ENCODE measurements around the gene DPYSL4. TPM values are rescaled to one million over a fixed set of nuclear protein-coding genes. Genes with fewer than 3 reads are reported as not detected.

The DPYSL4 gene
- total RNA-seq, 1 experiment from 2014 or later = 22.3 TPM

- Histone ChIP-seq H3K27me3 (no peaks in the 10 kb centered on the region; the same call in 1 of the 2 replicates), H3K36me3 (no peaks in the 10 kb centered on the region), H3K4me3 (no peak overlapping the region), H3K9me3 (no peaks in the 10 kb centered on the region)
- DNase-seq = no peak
These were observed 17.6 kb upstream of the DPYSL4 start for GRCh38 chr10:132169031-132169765.

DNA sequence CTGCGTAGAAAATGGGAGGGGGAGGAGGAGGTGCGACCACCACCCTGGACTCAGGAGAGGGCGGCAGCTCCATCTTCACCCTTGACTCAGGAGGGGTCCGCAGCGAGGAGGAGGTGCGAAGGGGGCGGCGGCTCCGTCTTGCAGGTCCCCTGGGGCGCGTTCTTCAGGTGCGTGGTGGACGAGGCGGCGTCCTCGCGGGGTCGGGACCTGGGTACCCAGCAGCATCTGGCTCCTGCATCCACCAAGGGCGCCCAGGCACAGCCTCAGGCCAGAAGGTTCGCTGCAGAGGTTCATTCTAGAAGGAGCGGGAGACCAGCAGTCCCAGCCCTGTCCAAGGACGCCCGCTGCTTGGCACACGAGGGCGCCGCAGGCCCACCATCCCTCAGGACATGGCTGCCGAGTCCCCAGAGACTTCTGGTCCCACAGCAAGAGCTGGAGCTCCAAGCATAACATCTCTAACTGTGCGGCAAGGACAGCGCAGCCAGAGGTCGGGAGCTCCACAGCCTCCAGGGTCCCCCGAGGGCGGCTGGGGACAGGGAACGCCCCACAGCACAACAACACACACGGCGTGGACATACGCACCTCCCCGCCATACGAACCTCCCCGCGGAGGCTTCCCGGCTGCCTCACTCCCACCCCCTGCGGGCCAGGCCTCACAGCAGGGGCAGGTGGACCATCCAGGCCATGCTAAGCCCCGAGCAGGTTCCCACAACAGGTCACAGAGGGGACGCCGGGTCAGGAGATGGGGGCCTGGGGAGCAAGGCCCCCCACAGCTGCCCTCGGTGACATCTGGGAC, 16.8 kb upstream of the DPYSL4 start:
- H3K36me3 ChIP-seq = no peaks in the 10 kb centered on the region
- DNase-seq = no peak
- no peak overlapping the region for H3K4me3 ChIP-seq
- 0 out of 2 replicates have a peak, but pooled peaks cover under 1% of the 10 kb centered on the region for H3K9me3 ChIP-seq
- H3K27me3 ChIP-seq = peaks cover 2% of the 10 kb centered on the region; the same call in 1 of the 2 replicates

DNA sequence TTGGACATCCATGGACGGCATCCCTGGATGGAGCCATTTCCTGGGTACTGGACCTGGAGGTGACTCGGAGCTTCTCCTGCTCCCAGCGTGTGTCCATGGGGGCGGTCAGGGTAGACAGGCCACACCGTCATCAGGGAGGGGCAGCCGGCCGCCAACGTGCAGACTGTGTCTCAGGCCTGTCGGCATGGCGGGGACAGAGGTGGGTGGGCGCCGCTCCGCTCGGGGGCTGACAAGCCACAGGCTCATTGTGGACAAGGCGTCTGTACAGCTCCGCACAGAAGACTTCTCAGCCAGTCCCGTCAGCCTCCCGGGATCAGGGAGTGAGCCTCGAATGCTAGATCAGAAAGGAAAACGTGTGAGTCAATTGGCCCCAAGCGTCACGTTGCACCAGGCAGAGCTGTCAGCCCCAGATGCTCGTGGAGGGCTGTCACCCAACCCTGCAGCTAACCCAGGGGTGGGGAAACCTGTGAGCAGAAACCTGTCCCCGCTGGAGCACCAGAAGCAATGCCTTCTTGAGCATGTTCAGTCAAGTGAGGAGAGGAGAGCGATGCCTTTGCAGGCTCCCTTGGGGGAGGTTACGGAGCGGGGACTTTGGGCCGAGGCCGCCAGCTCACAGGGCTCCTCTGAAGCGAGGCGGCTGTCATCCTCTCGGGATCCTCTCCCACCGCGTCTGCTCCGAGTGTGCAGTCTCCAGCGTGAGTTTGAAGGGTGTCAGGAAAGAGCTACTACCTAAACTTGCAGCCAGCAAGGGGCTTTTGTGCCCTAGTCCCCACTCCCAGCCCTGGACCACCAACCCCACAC, 16.0 kb upstream of the DPYSL4 start:
- DNase-seq = no peak
- Histone ChIP-seq H3K4me3 (no peak overlapping the region), H3K9me3 (0 out of 2 replicates have a peak, but pooled peaks cover 3% of the 10 kb centered on the region)

GRCh38 chr10:132172091-132173066, 14.4 kb upstream of the DPYSL4 start:
- Histone ChIP-seq H3K36me3 (no peaks in the 10 kb centered on the region), H3K4me3 (no peak overlapping the region), H3K27me3 (peaks cover 13% of the 10 kb centered on the region), H3K9me3 (0 out of 2 replicates have a peak, but pooled peaks cover 3% of the 10 kb centered on the region)
- DNase-seq = no peak

More for the DNA sequence above, 16.0 kb upstream of the DPYSL4 start:
- peaks cover 2% of the 10 kb centered on the region; the same call in 1 of the 2 replicates for H3K27me3 ChIP-seq
- no peaks in the 10 kb centered on the region for H3K36me3 ChIP-seq

- no peak for DNase-seq
- H3K9me3 ChIP-seq = 0 out of 2 replicates have a peak, but pooled peaks cover 3% of the 10 kb centered on the region
These were observed 13.6 kb upstream of the DPYSL4 start for GRCh38 chr10:132173185-132173584.

GRCh38 chr10:132174237-132174636, 12.5 kb upstream of the DPYSL4 start:
- Histone ChIP-seq H3K9me3 (0 out of 2 replicates have a peak, but pooled peaks cover 3% of the 10 kb centered on the region), H3K27me3 (peaks cover 13% of the 10 kb centered on the region), H3K36me3 (no peaks in the 10 kb centered on the region), H3K4me3 (no peak overlapping the region)
- DNase-seq = no peak

More at GRCh38 chr10:132173185-132173584, 13.6 kb upstream of the DPYSL4 start:
- peaks cover 13% of the 10 kb centered on the region for H3K27me3 ChIP-seq
- H3K4me3 ChIP-seq = no peak overlapping the region
- H3K36me3 ChIP-seq = no peaks in the 10 kb centered on the region

DNA sequence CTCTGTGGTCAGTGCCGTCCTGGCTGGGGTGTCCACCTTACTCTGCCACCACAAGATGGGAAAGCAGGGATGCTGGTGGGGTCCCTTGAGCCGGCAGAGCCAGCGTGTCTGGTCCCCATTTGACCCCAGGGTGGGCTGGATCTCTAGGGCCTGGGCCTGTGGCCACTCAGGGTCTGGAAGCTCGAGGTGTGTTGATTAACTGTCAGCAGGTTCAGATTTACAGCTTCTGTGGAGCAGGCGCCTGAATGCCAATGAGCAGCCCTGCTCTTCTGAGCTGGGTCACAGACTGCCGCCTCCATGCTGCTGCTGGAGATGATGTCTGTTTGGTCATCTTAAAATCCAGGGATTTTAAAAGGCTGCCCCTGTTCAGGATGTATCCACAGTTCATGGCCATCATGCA, 11.3 kb upstream of the DPYSL4 start:
- H3K4me3 ChIP-seq = no peak overlapping the region
- H3K9me3 ChIP-seq = 0 out of 2 replicates have a peak, but pooled peaks cover 3% of the 10 kb centered on the region
- peaks cover 13% of the 10 kb centered on the region for H3K27me3 ChIP-seq
- no peak for DNase-seq
- no peaks in the 10 kb centered on the region for H3K36me3 ChIP-seq

DNA sequence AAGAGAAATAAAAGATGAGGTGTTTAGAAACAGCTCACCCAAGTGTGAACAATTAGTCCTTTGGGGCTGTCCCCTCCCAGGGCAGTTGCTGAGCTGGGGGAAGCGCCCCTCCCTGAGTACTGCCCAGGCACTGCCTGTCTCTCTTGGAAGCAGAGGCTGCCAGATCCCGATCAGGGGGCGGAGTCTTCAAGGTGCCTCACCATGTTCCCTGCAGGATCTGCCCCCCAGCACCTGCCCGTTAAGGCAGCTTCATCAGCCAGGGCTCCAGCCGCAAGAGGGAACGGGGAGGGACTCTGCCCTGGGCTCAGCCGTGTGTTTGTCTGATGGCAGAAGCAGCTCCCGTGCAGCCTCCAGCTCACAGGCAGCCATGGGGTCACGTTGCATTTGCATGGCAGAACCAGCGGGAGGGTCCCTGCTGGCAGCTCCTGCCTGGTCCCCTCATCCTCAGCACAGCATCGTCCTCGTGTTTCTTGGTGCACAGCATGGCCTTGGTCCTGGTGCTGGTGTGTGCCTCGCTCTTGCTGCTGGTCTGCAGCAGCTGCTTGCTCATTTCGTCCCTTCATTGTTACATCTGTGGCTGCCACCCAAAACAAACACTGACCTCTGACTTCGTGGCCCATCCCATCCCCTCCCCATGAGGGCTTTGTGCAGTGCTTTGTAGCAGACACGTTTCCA, 10.7 kb upstream of the DPYSL4 start:
- Histone ChIP-seq H3K9me3 (0 out of 2 replicates have a peak, but pooled peaks cover 3% of the 10 kb centered on the region), H3K4me3 (no peak overlapping the region), H3K27me3 (peaks cover 13% of the 10 kb centered on the region), H3K36me3 (no peaks in the 10 kb centered on the region)
- no peak for DNase-seq

DNA sequence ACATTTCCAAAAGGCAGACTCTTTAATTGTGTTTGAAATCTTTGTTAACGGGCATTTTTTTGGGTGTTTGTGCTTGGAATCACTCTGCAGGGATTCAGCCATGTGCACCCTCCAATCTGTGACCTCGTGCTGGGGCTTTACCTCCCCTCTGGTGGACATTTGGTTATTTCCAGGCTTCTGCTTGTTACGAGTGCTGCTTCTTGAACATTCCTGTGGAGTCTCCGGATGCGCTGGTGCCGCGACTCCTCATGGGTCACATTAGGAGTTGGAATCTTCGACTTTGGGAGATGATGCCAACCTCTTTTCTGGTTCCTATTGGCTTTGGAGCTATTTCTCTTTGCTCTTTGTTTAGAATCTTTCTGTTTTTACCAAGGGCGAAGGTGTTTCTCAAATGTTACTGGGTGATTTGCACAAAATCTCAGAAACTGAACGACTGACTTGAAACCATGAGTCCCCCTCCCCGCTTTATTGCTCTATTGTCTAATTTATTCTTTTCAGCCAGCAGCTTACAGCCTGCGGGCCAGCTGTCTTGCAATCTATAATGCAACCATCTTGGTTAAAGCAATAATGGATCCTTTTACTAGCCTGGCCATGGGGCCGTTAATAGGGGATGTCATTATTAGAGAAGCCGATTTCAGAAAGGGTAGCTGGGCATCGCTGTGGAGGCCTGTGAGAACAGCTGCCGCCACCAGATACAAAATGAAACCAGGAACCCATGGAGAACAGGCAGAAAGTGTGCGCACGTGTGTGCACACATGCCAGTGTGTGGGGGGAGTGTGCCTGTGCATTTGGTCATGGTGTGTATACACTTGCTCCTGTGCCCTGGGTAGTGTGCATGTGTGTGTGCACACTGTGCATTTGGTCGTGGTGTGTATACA, 9.9 kb upstream of the DPYSL4 start:
- Histone ChIP-seq H3K27me3 (peaks cover 13% of the 10 kb centered on the region), H3K36me3 (no peaks in the 10 kb centered on the region), H3K9me3 (0 out of 2 replicates have a peak, but pooled peaks cover 3% of the 10 kb centered on the region), H3K4me3 (no peak overlapping the region)
- no peak for DNase-seq

- H3K4me3 ChIP-seq = no peak overlapping the region
- H3K36me3 ChIP-seq = no peaks in the 10 kb centered on the region
- no peak for DNase-seq
- H3K9me3 ChIP-seq = 0 out of 2 replicates have a peak, but pooled peaks cover 3% of the 10 kb centered on the region
- H3K27me3 ChIP-seq = peaks cover 13% of the 10 kb centered on the region
These were observed 8.7 kb upstream of the DPYSL4 start for GRCh38 chr10:132178046-132178445.

DNA sequence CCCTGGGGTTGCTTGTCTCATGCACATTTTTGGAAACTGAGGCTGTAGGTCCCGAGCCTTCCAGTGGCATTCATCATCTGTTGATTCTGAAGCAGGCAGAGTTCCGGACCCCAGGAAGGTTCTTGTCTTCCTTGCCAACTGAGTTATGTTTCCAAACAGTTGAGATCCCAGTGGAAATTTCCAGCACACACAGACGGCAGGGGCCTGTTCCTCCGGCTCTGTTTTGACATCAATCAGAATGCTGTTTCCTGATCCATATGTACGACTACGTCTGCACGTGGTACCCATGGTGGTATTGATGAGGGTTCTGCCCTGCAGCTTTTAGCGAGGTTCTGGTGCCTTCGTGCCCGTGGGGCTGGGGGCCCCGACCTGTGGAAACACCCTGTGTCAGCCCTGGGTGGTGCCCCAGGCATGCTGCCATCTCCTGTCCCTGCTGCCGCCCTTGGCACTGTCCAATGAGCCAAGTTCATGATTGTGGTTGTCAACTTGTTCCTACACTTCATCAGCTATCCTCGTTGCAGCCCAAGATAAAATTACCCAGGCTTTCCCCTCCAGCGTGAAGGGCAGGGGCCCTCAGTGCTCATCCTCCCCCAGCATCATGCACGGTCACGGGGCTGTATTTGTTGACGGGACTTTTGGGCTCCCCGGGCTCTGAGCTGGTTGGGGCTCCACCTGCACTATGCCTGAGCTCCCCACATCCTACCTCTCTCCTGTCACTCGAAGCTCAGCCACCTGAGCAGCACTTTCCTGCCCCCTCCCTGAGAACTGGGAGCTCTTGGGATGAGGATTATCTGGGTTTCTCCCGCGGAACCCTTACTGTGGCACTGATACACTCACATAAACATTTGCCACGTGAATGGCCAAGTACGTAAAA, 7.8 kb upstream of the DPYSL4 start:
- no peaks in the 10 kb centered on the region for H3K36me3 ChIP-seq

DNA sequence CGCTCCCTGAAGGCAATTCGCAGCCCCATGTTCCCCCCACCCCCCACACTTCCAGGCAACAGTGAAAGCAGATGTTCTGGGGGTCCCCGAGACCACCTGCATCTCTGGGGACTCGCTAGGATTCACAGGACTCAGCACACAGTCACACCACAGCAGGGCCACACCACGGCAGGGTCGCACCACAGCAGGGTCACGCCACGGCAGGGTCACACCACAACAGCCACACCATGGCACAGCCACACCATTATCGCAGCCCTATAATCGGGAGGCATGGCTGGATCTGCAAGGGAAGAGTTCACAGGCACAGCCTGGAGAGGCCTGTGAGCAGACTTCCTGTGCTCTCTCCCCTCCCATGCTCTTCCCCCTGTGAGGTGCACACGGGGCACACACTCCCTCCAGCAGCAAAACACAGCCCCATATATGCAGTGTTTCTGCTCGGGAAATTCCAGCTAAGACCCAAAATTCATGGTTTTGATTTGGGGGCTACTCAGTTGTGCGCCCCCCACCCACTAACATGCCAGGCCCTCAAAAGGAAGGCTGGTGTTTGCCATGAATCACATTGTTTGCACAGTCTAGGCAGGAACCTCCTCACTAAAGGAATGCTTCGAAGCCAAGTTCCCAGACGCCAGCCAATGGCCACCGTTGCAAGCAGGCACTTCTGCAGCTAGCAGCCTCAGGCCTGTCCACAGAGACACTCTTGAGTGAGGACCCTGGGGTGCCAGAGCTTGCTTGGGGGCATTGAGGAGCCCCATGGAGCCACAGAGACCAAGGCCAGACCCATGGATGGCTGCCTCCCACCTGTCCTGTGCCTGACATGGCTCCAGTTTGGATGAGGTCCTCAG, 7.0 kb upstream of the DPYSL4 start:
- H3K36me3 ChIP-seq = no peaks in the 10 kb centered on the region
- no peak for DNase-seq
- no peak overlapping the region for H3K4me3 ChIP-seq
- H3K27me3 ChIP-seq = peaks cover 11% of the 10 kb centered on the region
- H3K9me3 ChIP-seq = 0 out of 2 replicates have a peak, but pooled peaks cover 3% of the 10 kb centered on the region

More for the DNA sequence above, 7.8 kb upstream of the DPYSL4 start:
- Histone ChIP-seq H3K27me3 (peaks cover 13% of the 10 kb centered on the region), H3K9me3 (0 out of 2 replicates have a peak, but pooled peaks cover 3% of the 10 kb centered on the region), H3K4me3 (no peak overlapping the region)
- DNase-seq = no peak

GRCh38 chr10:132180736-132181135, 6.0 kb upstream of the DPYSL4 start:
- no peak for DNase-seq
- Histone ChIP-seq H3K9me3 (no peaks in the 10 kb centered on the region), H3K36me3 (no peaks in the 10 kb centered on the region), H3K27me3 (peaks cover 12% of the 10 kb centered on the region), H3K4me3 (no peak overlapping the region)

Data from MG63 (cell line).